Measurements from ENCODE around the gene RNF126. TPM values are rescaled to one million over a fixed set of nuclear protein-coding genes. Genes with fewer than 3 reads are reported as not detected.

The RNF126 gene
- total RNA-seq, 1 donor from 2014 or later: 27.8 TPM

Other genes starting within 250 kb of the RNF126 start
- 4.4 and 28.4 TPM in 2 replicates for gene SHC2, start 202.2 kb downstream of the RNF126 start, total RNA-seq
- under 0.01 TPM in 1 of 2 replicates, not detected in the other for gene MADCAM1, start 166.7 kb downstream of the RNF126 start, total RNA-seq
- gene TPGS1, start 155.7 kb downstream of the RNF126 start, total RNA-seq: 26.4 and 29.4 TPM in 2 replicates
- 74.3 and 89.3 TPM in 2 replicates for gene CDC34, start 131.5 kb downstream of the RNF126 start, total RNA-seq
- gene GZMM, start 119.2 kb downstream of the RNF126 start, total RNA-seq: not detected in 2 replicates
- gene BSG, start 90.6 kb downstream of the RNF126 start, total RNA-seq: 184 and 198 TPM in 2 replicates
- 0.40 and 0.44 TPM in 2 replicates for gene HCN2, start 73.3 kb downstream of the RNF126 start, total RNA-seq
- 14.4 and 18.8 TPM in 2 replicates for gene POLRMT, start 29.7 kb downstream of the RNF126 start, total RNA-seq
- gene FGF22, start 23.3 kb downstream of the RNF126 start, total RNA-seq: not detected in 2 replicates
- 5.0 and 5.2 TPM in 2 replicates for gene FSTL3, start 13.2 kb upstream of the RNF126 start, total RNA-seq
- not detected in 2 replicates for gene PRSS57, start 32.2 kb upstream of the RNF126 start, total RNA-seq
- gene PALM, start 45.7 kb upstream of the RNF126 start, total RNA-seq: 23.1 and 36.9 TPM in 2 replicates
- under 0.01 TPM in 1 of 2 replicates, not detected in the other for gene MISP, start 87.9 kb upstream of the RNF126 start, total RNA-seq
- gene PTBP1, start 134.2 kb upstream of the RNF126 start, total RNA-seq: 113 and 124 TPM in 2 replicates
- under 0.01 and 0.44 TPM in 2 replicates for gene PLPPR3, start 158.7 kb upstream of the RNF126 start, total RNA-seq
- gene AZU1, start 164.6 kb upstream of the RNF126 start, total RNA-seq: not detected in 2 replicates
- not detected in 2 replicates for gene PRTN3, start 177.8 kb upstream of the RNF126 start, total RNA-seq
- gene ELANE, start 189.1 kb upstream of the RNF126 start, total RNA-seq: not detected in 2 replicates
- gene CFD, start 196.4 kb upstream of the RNF126 start, total RNA-seq: 1.2 and 3.9 TPM in 2 replicates
- 19.0 TPM in 2 replicates for gene MED16, start 230.0 kb upstream of the RNF126 start, total RNA-seq
- not detected in 2 replicates for gene RNU6-9, start 230.3 kb upstream of the RNF126 start, total RNA-seq

Data from lung microvascular endothelial cell (primary cell).